Measurements from ENCODE around the gene NTSR2. TPM values are rescaled to one million over a fixed set of nuclear protein-coding genes. Genes with fewer than 3 reads are reported as not detected.
"Not testable (repeated sequence)": the region's sequence is repeated elsewhere in the genome, so short reads cannot be mapped to it uniquely, and the experiment has no call there.

The NTSR2 gene
- total RNA-seq, 1 donor from 2014 or later, result not detected

- Histone ChIP-seq H3K27me3 (ENCODE audit: control insufficient read depth, insufficient read depth, low read length) (peaks cover 19% of the 10 kb centered on the region), H3K4me3 (ENCODE audit: low read depth, low read length) (no peak overlapping the region), H3K36me3 (ENCODE audit: control insufficient read depth, insufficient read depth, low read length) (no peaks in the 10 kb centered on the region)
- TF ChIP-seq CTCF (IDR thresholded peaks at IDR 0.05; ENCODE audit: insufficient read depth, low read length, severe bottlenecking), result no peak
- no peak for DNase-seq (ENCODE audit: low read depth)
- FAIRE-seq, result no peak
Observed at GRCh38 chr2:11662882-11663281, 7.1 kb downstream of the NTSR2 start.

GRCh38 chr2:11661891-11662435 lies 8.0 kb downstream of the NTSR2 start:
- no peak overlapping the region for H3K4me3 ChIP-seq (ENCODE audit: low read depth, low read length)
- H3K36me3 ChIP-seq (ENCODE audit: control insufficient read depth, insufficient read depth, low read length), result no peaks in the 10 kb centered on the region
- no peak for DNase-seq (ENCODE audit: low read depth)
- no peak for FAIRE-seq
- peaks cover 19% of the 10 kb centered on the region for H3K27me3 ChIP-seq (ENCODE audit: control insufficient read depth, insufficient read depth, low read length)
- TF ChIP-seq CTCF (IDR thresholded peaks at IDR 0.05; ENCODE audit: insufficient read depth, low read length, severe bottlenecking), result no peak

GRCh38 chr2:11660396-11660795 lies 9.6 kb downstream of the NTSR2 start:
- H3K36me3 ChIP-seq (ENCODE audit: control insufficient read depth, insufficient read depth, low read length); FAIRE-seq; DNase-seq (ENCODE audit: low read depth); H3K4me3 ChIP-seq (ENCODE audit: low read depth, low read length): not testable (repeated sequence)
- H3K27me3 ChIP-seq (ENCODE audit: control insufficient read depth, insufficient read depth, low read length), result peaks cover 13% of the 10 kb centered on the region

- no peak for TF ChIP-seq CTCF (IDR thresholded peaks at IDR 0.05; ENCODE audit: insufficient read depth, low read length, severe bottlenecking)
- no peak for DNase-seq (ENCODE audit: low read depth)
- Histone ChIP-seq H3K36me3 (ENCODE audit: control insufficient read depth, insufficient read depth, low read length) (no peaks in the 10 kb centered on the region), H3K4me3 (ENCODE audit: low read depth, low read length) (no peak overlapping the region), H3K27me3 (ENCODE audit: control insufficient read depth, insufficient read depth, low read length) (peaks cover 10% of the 10 kb centered on the region)
- FAIRE-seq, result no peak
Observed at GRCh38 chr2:11659851-11660250, 10.1 kb downstream of the NTSR2 start.

- no peak for TF ChIP-seq CTCF (IDR thresholded peaks at IDR 0.05; ENCODE audit: insufficient read depth, low read length, severe bottlenecking)
- no peak for DNase-seq (ENCODE audit: low read depth)
- Histone ChIP-seq H3K36me3 (ENCODE audit: control insufficient read depth, insufficient read depth, low read length) (no peaks in the 10 kb centered on the region), H3K4me3 (ENCODE audit: low read depth, low read length) (no peak overlapping the region), H3K27me3 (ENCODE audit: control insufficient read depth, insufficient read depth, low read length) (peaks cover 10% of the 10 kb centered on the region)
- FAIRE-seq, result no peak
Observed at GRCh38 chr2:11659115-11659475, 10.9 kb downstream of the NTSR2 start.

- DNase-seq (ENCODE audit: low read depth), result peak; percentile 90
- FAIRE-seq, result no peak
- no peak for TF ChIP-seq CTCF (IDR thresholded peaks at IDR 0.05; ENCODE audit: insufficient read depth, low read length, severe bottlenecking)
- H3K4me3 ChIP-seq (ENCODE audit: low read depth, low read length), result no peak overlapping the region
- peaks cover 10% of the 10 kb centered on the region for H3K27me3 ChIP-seq (ENCODE audit: control insufficient read depth, insufficient read depth, low read length)
- no peaks in the 10 kb centered on the region for H3K36me3 ChIP-seq (ENCODE audit: control insufficient read depth, insufficient read depth, low read length)
Observed at GRCh38 chr2:11658208-11659114, 11.5 kb downstream of the NTSR2 start.
